HG02885 (cell line): ENCODE results near the gene TMBIM4.
A peak's percentile ranks its signal among the peaks of the same experiment; 100 is the strongest.
"Not testable (repeated sequence)": the region's sequence is repeated elsewhere in the genome, so short reads cannot be mapped to it uniquely, and the experiment has no call there.

Experiments used
- ATAC-seq: cut with Tn5 transposase; IDR thresholded peaks from one replicate; pipeline ENCODE4 v1.9.1; 2021; ENCODE audit warnings: mild to moderate bottlenecking; ENCODE audit not compliant: unreplicated experiment, poor library complexity

TMBIM4 gene

GRCh38 chr12:66169221-66170170 lies at the start of gene TMBIM4:
TSS of gene TMBIM4 (minus strand) at chr12:66169996. CDS start at chr12:66169951, 45 bp downstream.
- ATAC-seq: peak; percentile 85

GRCh38 chr12:66217342-66217917 lies 47.6 kb upstream of the TMBIM4 start:
- ATAC-seq: no peak

- not testable (repeated sequence) for ATAC-seq
Measured at GRCh38 chr12:66213011-66213410, 43.2 kb upstream of the TMBIM4 start.

- not testable (repeated sequence) for ATAC-seq
Measured at GRCh38 chr12:66211573-66211972, 41.8 kb upstream of the TMBIM4 start.

GRCh38 chr12:66210840-66211239 lies 41.0 kb upstream of the TMBIM4 start:
- no peak for ATAC-seq

GRCh38 chr12:66206141-66206540 lies 36.3 kb upstream of the TMBIM4 start:
- no peak for ATAC-seq

- ATAC-seq: no peak
Measured at GRCh38 chr12:66203820-66204219, 34.0 kb upstream of the TMBIM4 start.

GRCh38 chr12:66199831-66200509 lies 30.2 kb upstream of the TMBIM4 start:
- ATAC-seq: no peak

- no peak for ATAC-seq
Measured at GRCh38 chr12:66199141-66199540, 29.3 kb upstream of the TMBIM4 start.

- ATAC-seq: no peak
Measured at GRCh38 chr12:66197495-66197921, 27.7 kb upstream of the TMBIM4 start.

- peak; percentile 83 for ATAC-seq
Measured at GRCh38 chr12:66196806-66197205, 27.0 kb upstream of the TMBIM4 start.

- ATAC-seq: no peak
Measured at GRCh38 chr12:66195242-66195641, 25.4 kb upstream of the TMBIM4 start.

GRCh38 chr12:66194122-66194521 lies 24.3 kb upstream of the TMBIM4 start:
- ATAC-seq: no peak

- ATAC-seq: no peak
Measured at GRCh38 chr12:66191547-66192126, 21.8 kb upstream of the TMBIM4 start.

GRCh38 chr12:66190519-66191370 lies 20.9 kb upstream of the TMBIM4 start:
- no peak for ATAC-seq

GRCh38 chr12:66189889-66190288 lies 20.1 kb upstream of the TMBIM4 start:
- ATAC-seq: no peak

- no peak for ATAC-seq
Measured at GRCh38 chr12:66189486-66189843, 19.7 kb upstream of the TMBIM4 start.

- peak; percentile 66 for ATAC-seq
Measured at GRCh38 chr12:66188584-66189485, 19.0 kb upstream of the TMBIM4 start, which contains the start of gene IRAK3. TSS of gene IRAK3 (plus strand) at chr12:66189214. CDS start at chr12:66189300, 86 bp downstream.

GRCh38 chr12:66187821-66188220 lies 18.0 kb upstream of the TMBIM4 start:
- no peak for ATAC-seq
